H9 (cell line): ENCODE results near the gene PFDN1. TPM values are rescaled to one million over a fixed set of nuclear protein-coding genes. Genes with fewer than 3 reads are reported as not detected.

Experiments used
- DNase-seq: peaks from one replicate; pipeline ENCODE4 v3.0.0-alpha.2; 2017
- H2AFZ ChIP-seq: one replicate; pipeline ENCODE4 v1.6.1; 2013; ENCODE audit warnings: mild to moderate bottlenecking, low read length, control low read depth, moderate library complexity
- H2AK5ac ChIP-seq: 2 replicates; pipeline ENCODE4 v1.6.1; 2013; ENCODE audit warnings: low read length, control low read depth, mixed read lengths; ENCODE audit not compliant: insufficient read length
- H2BK120ac ChIP-seq: one replicate; pipeline ENCODE4 v1.6.1; 2013; ENCODE audit warnings: low read depth, mild to moderate bottlenecking, low read length, control low read depth, inconsistent platforms; ENCODE audit not compliant: poor library complexity, severe bottlenecking
- H2BK12ac ChIP-seq: 2 replicates; pipeline ENCODE4 v1.6.1; 2013; ENCODE audit warnings: low read length, control low read depth, mixed read lengths, low read depth; ENCODE audit not compliant: insufficient read length
- H2BK15ac ChIP-seq: 2 replicates; pipeline ENCODE4 v1.6.1; 2013; ENCODE audit warnings: low read depth, low read length, control low read depth
- H2BK20ac ChIP-seq: one replicate; pipeline ENCODE4 v1.6.1; 2013; ENCODE audit warnings: low read depth, mild to moderate bottlenecking, low read length, control low read depth, inconsistent platforms; ENCODE audit not compliant: poor library complexity, severe bottlenecking
- H2BK5ac ChIP-seq: 2 replicates; pipeline ENCODE4 v1.6.1; 2013; ENCODE audit warnings: low read length, control low read depth, mixed read lengths; ENCODE audit not compliant: insufficient read length
- H3K14ac ChIP-seq: 2 replicates; pipeline ENCODE4 v1.6.1; 2013; ENCODE audit warnings: low read length, control low read depth; ENCODE audit not compliant: insufficient read depth
- H3K18ac ChIP-seq: 2 replicates; pipeline ENCODE4 v1.6.1; 2013; ENCODE audit warnings: low read depth, mild to moderate bottlenecking, mixed read lengths, low read length, control low read depth; ENCODE audit not compliant: insufficient read length
- H3K23ac ChIP-seq: 2 replicates; pipeline ENCODE4 v1.6.1; 2013; ENCODE audit warnings: low read length, control low read depth, mixed read lengths, low read depth; ENCODE audit not compliant: insufficient read length
- H3K23me2 ChIP-seq: 2 replicates; pipeline ENCODE4 v1.6.1; 2013; ENCODE audit warnings: low read depth, mild to moderate bottlenecking, mixed read lengths, low read length, control low read depth; ENCODE audit not compliant: insufficient read length, poor library complexity, severe bottlenecking
- H3K27ac ChIP-seq: 2 replicates; pipeline ENCODE4 v1.5.1; 2013; ENCODE audit warnings: low read length, control low read depth, mixed read lengths, low read depth; ENCODE audit not compliant: insufficient read length
- H3K27me3 ChIP-seq: 2 replicates; pipeline ENCODE4 v1.6.1; 2013; ENCODE audit warnings: low read length, control low read depth, inconsistent platforms; ENCODE audit not compliant: insufficient read depth
- H3K4ac ChIP-seq: 2 replicates; pipeline ENCODE4 v1.6.1; 2013; ENCODE audit warnings: low read depth, mild to moderate bottlenecking, control low read depth, inconsistent platforms, low read length, moderate library complexity
- H3K4me1 ChIP-seq: 2 replicates; pipeline ENCODE4 v1.6.1; 2013; ENCODE audit warnings: low read length, control low read depth, inconsistent platforms; ENCODE audit not compliant: insufficient read depth
- H3K4me2 ChIP-seq: 2 replicates; pipeline ENCODE4 v1.6.1; 2013; ENCODE audit warnings: low read length, control low read depth, mixed read lengths; ENCODE audit not compliant: insufficient read length, insufficient read depth
- H3K56ac ChIP-seq: 2 replicates; pipeline ENCODE4 v1.6.1; 2013; ENCODE audit warnings: low read depth, mild to moderate bottlenecking, mixed read lengths, low read length, control low read depth; ENCODE audit not compliant: insufficient read length
- H3K79me1 ChIP-seq: 2 replicates; pipeline ENCODE4 v1.6.1; 2013; ENCODE audit warnings: low read depth, mild to moderate bottlenecking, moderate library complexity, low read length, control low read depth, inconsistent platforms; ENCODE audit not compliant: insufficient read depth, poor library complexity, severe bottlenecking
- H3K79me2 ChIP-seq: 2 replicates; pipeline ENCODE4 v1.6.1; 2013; ENCODE audit warnings: low read length, control low read depth, inconsistent platforms; ENCODE audit not compliant: insufficient read depth
- H3K9ac ChIP-seq: 2 replicates; pipeline ENCODE4 v1.6.1; 2013; ENCODE audit warnings: low read length, control low read depth, mixed read lengths; ENCODE audit not compliant: insufficient read length; ENCODE audit errors: extremely low read depth
- H3K9me3 ChIP-seq: one replicate; pipeline ENCODE4 v1.6.1; 2013; ENCODE audit warnings: low read depth, low read length, inconsistent platforms; ENCODE audit not compliant: control insufficient read depth
- H3T11ph ChIP-seq: one replicate; pipeline ENCODE4 v1.6.1; 2013; ENCODE audit warnings: mild to moderate bottlenecking, low read length, control low read depth, inconsistent platforms
- H4K20me1 ChIP-seq: one replicate; pipeline ENCODE4 v1.6.1; 2013; ENCODE audit not compliant: control insufficient read depth, insufficient read length, insufficient read depth
- H4K5ac ChIP-seq: 2 replicates; pipeline ENCODE4 v1.6.1; 2013; ENCODE audit warnings: low read depth, mild to moderate bottlenecking, mixed read lengths, low read length, control low read depth; ENCODE audit not compliant: insufficient read length
- H4K8ac ChIP-seq: replicated peaks from 2 replicates; pipeline ENCODE4 v1.6.1; 2013; ENCODE audit warnings: low read length, control low read depth, mixed read lengths, low read depth; ENCODE audit not compliant: insufficient read length
- H4K91ac ChIP-seq: 2 replicates; pipeline ENCODE4 v1.6.1; 2013; ENCODE audit warnings: low read depth, mild to moderate bottlenecking, moderate library complexity, mixed read lengths, low read length, control low read depth; ENCODE audit not compliant: insufficient read length
- H3K27ac Mint-ChIP-seq, 3 experiments: 2 replicates in 2 of 3; 3 replicates in 1 of 3; pipeline ENCODE4 v1.8.0; 2020 to 2021; ENCODE audit warnings: mixed read lengths in 3 of 3, mild to moderate bottlenecking in 1 of 3, moderate library complexity in 1 of 3
- H3K27me3 Mint-ChIP-seq: 2 replicates; pipeline ENCODE4 v1.8.0; 2021; ENCODE audit warnings: low read depth, mild to moderate bottlenecking, moderate library complexity, mixed read lengths
- H3K36me3 Mint-ChIP-seq, 3 experiments: 2 replicates in 2 of 3; 3 replicates in 1 of 3; pipeline ENCODE4 v1.8.0; 2020 to 2021; ENCODE audit warnings: low read depth in 3 of 3, mixed read lengths in 3 of 3; ENCODE audit not compliant: insufficient read depth in 1 of 3
- H3K4me1 Mint-ChIP-seq, 2 experiments: 2 replicates each; pipeline ENCODE4 v1.8.0; 2020; ENCODE audit warnings: mixed read lengths in 2 of 2
- H3K4me3 Mint-ChIP-seq, 2 experiments: 2 replicates in 1 of 2; 3 replicates in 1 of 2; pipeline ENCODE4 v1.8.0; 2020 to 2021; ENCODE audit warnings: mild to moderate bottlenecking in 2 of 2, mixed read lengths in 2 of 2, moderate library complexity in 1 of 2
- H3K9me3 Mint-ChIP-seq, 2 experiments: 2 replicates in 1 of 2; 3 replicates in 1 of 2; pipeline ENCODE4 v1.8.0; 2020; ENCODE audit warnings: mild to moderate bottlenecking in 2 of 2, mixed read lengths in 2 of 2, moderate library complexity in 1 of 2
- WGBS: extraction: QIAGEN DNeasy Blood & Tissue Kit; methylation state at CpG from one replicate; pipeline ENCODE4 v1.1.7; 2013; ENCODE audit warnings: missing lambda C conversion rate, low lambda C conversion rate, mixed read lengths; ENCODE audit not compliant: insufficient read length; ENCODE audit errors: extremely low coverage; 5-methylcytosine and 5-hydroxymethylcytosine counted together
- total RNA-seq: library from RNA; stranded (reverse); gene quantifications from 2 replicates; pipeline ENCODE4 v1.2.1, GENCODE V29; 2021
- TF ChIP-seq, protein P1 (sequence below): fragments of 200-600 bp; sonication (generic); conservative IDR thresholded peaks from 3 replicates; pipeline ENCODE4 v1.8.0; 2021; ENCODE audit warnings: antibody characterized with exemption, mild to moderate bottlenecking

PFDN1 gene
- total RNA-seq, 1 experiment from 2014 or later = 58.3 TPM

DNA sequence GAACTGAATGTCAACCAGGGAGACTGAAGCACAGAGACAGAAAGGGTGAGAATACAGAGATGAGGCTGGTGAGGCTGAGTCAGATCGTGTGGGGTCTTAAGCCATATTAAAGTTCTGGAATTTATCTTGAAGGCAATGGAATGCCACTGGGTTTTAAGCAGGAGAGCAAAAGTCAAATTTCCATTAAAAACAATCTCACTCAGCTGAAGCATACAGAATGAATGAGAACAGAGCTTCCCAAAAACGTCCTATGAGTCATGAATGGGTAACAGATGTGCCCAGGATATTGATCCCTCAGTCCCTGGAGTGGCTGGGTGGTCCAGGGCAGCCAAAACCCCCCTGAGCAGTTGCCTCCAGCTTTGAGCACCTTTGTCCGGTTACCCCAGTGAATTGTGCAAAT is 44.9 kb downstream of the PFDN1 start:
- H3K4me1 Mint-ChIP-seq = peaks cover 4 to 15% of the 10 kb centered on the region in 2 experiments; a peak in 3 of 4 replicates
- TF ChIP-seq, protein P1, sequence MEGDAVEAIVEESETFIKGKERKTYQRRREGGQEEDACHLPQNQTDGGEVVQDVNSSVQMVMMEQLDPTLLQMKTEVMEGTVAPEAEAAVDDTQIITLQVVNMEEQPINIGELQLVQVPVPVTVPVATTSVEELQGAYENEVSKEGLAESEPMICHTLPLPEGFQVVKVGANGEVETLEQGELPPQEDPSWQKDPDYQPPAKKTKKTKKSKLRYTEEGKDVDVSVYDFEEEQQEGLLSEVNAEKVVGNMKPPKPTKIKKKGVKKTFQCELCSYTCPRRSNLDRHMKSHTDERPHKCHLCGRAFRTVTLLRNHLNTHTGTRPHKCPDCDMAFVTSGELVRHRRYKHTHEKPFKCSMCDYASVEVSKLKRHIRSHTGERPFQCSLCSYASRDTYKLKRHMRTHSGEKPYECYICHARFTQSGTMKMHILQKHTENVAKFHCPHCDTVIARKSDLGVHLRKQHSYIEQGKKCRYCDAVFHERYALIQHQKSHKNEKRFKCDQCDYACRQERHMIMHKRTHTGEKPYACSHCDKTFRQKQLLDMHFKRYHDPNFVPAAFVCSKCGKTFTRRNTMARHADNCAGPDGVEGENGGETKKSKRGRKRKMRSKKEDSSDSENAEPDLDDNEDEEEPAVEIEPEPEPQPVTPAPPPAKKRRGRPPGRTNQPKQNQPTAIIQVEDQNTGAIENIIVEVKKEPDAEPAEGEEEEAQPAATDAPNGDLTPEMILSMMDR = no peak
- no peaks in the 10 kb centered on the region for H3K27me3 ChIP-seq
- H3K36me3 Mint-ChIP-seq = peaks cover 4 to 15% (median 6%) of the 10 kb centered on the region in 3 experiments
- H3K23me2 ChIP-seq = no peaks in the 10 kb centered on the region
- no peaks in the 10 kb centered on the region for H4K20me1 ChIP-seq
- no peak overlapping the region for H2AFZ ChIP-seq
- no peak overlapping the region for H3K18ac ChIP-seq
- H3K14ac ChIP-seq = no peak overlapping the region
- H2AK5ac ChIP-seq = no peak overlapping the region
- no peak overlapping the region for H2BK20ac ChIP-seq
- no peaks in the 10 kb centered on the region for H3K27me3 Mint-ChIP-seq
- H2BK12ac ChIP-seq = peak overlapping the region; percentile 22
- H2BK120ac ChIP-seq = no peak overlapping the region
- no peak overlapping the region for H2BK15ac ChIP-seq
- peaks cover 5% of the 10 kb centered on the region for H3K79me1 ChIP-seq
- H3K4me3 Mint-ChIP-seq = no peak overlapping the region
- no peak overlapping the region for H4K8ac ChIP-seq
- no peak overlapping the region for H3K4me2 ChIP-seq
- H3K27ac ChIP-seq = no peak overlapping the region
- no peak overlapping the region for H4K91ac ChIP-seq
- peaks cover 3% of the 10 kb centered on the region; the same call in 1 of the 2 replicates for H3K4me1 ChIP-seq
- H3K9me3 ChIP-seq = no peaks in the 10 kb centered on the region
- H3K27ac Mint-ChIP-seq = peak overlapping the region in 2 of 3 experiments; percentile 7 to 53; a peak in 2 of 7 replicates
- WGBS = no CpG with 5 or more reads among the region's 3 CpGs
- H3K9ac ChIP-seq = no peak overlapping the region
- 0 out of 2 replicates have a peak, but pooled peaks cover 1% of the 10 kb centered on the region for H3K79me2 ChIP-seq
- H2BK5ac ChIP-seq = no peak overlapping the region
- no peak overlapping the region for H3K23ac ChIP-seq
- H3K4ac ChIP-seq = no peak overlapping the region
- H4K5ac ChIP-seq = no peak overlapping the region
- no peak overlapping the region for H3K56ac ChIP-seq
- H3K9me3 Mint-ChIP-seq = no peaks in the 10 kb centered on the region
- no peak overlapping the region for H3T11ph ChIP-seq
- DNase-seq = no peak
